ENCODE measurements around the gene KIF21B. TPM values are rescaled to one million over a fixed set of nuclear protein-coding genes. Genes with fewer than 3 reads are reported as not detected.

KIF21B gene
- total and polyA plus RNA-seq, 2 of the 8 experiments (the other 6 are each of a cell fraction or from before 2014, with no cell fraction given): 10.8 to 26.5 TPM

DNA sequence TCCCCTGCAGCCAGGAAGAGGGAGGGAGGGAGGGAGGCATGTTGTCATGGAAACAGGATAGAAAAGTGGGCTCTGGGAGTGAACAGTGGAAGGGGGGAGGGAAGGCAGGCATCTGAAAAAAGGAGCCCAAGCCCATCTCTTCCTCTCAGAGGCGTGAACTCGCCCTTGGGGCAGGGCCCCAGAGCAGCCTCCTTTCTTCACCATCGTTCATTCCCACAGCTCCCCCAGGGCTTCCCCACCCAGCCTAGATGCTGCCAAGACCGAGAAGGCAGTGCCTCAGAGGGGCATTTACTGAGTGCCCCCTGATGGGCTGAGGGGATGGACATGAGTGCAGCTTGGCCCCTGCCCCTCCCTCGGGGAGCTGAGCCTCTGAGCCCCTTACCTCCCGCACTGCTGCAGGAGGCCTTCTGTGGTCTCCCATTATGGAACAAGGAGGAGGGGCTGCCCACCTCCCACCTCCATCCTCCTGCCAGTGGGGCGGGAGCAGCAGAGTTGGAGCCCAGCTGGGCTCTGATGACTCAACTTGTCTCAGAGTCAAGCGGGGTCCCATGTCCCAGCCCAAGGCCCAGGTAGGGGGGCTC lies 39.1 kb upstream of the KIF21B start:
- Histone ChIP-seq H3K9me3 (ENCODE audit: insufficient read depth in 2 of 2, low read depth in 1 of 2, low read length in 1 of 2) (no peaks in the 10 kb centered on the region), H2BK12ac (ENCODE audit: low read depth, low read length) (no peak overlapping the region)
- CTCF ChIA-PET (ENCODE audit: partially characterized antibody): interaction anchor here (0.6 to 3.9 kb wide), 6 partner anchors 15 to 91 kb away, joined by 3 to 17 read pairs (median 4); no protein-coding TSS in a partner anchor

More for the DNA sequence above, 39.1 kb upstream of the KIF21B start:
- Histone ChIP-seq H3K79me2 (ENCODE audit: control insufficient read depth in 1 of 2, insufficient read depth in 2 of 2, low read length in 2 of 2) (no peaks in the 10 kb centered on the region), H3K56ac (replicated peaks; ENCODE audit: insufficient read length, low read depth, low read length) (no peak overlapping the region), H3K9ac (replicated peaks in 1 of 4; ENCODE audit: extremely low read depth in 1 of 4, low read depth in 3 of 4, low read length in 3 of 4) (no peak overlapping the region), H2BK20ac (ENCODE audit: low read length) (no peak overlapping the region), H3K27ac (ENCODE audit: low read depth, low read length) (no peak overlapping the region), H4K5ac (ENCODE audit: insufficient read length, low read depth, low read length) (no peak overlapping the region), H2AK5ac (ENCODE audit: low read depth, low read length) (no peak overlapping the region), H3K23me2 (ENCODE audit: low read depth, low read length) (no peaks in the 10 kb centered on the region), H3K4ac (replicated peaks; ENCODE audit: insufficient read length, low read depth, low read length) (peak overlapping the region; percentile 40), H3K4me3 (ENCODE audit: extremely low read depth in 1 of 4, insufficient read depth in 2 of 4, low read depth in 3 of 4, low read length in 4 of 4) (no peak overlapping the region), H3K36me3 (ENCODE audit: control insufficient read depth in 2 of 4, insufficient read depth in 4 of 4, low read length in 3 of 4) (no peaks in the 10 kb centered on the region), H3K79me1 (ENCODE audit: low read depth, low read length) (no peaks in the 10 kb centered on the region), H3K14ac (ENCODE audit: insufficient read length) (no peak overlapping the region), H3K18ac (ENCODE audit: extremely low read depth, low read length) (no peak overlapping the region), H2BK120ac (replicated peaks; ENCODE audit: low read depth, low read length) (no peak overlapping the region), H2AFZ (ENCODE audit: low read length) (no peak overlapping the region), H4K91ac (replicated peaks; ENCODE audit: insufficient read length, low read length) (no peak overlapping the region), H2BK15ac (ENCODE audit: low read length) (0 out of 2 replicates have a peak overlapping the region, but pooled peaks have one; percentile 72), H3K27me3 (replicated peaks in 1 of 4; ENCODE audit: control insufficient read depth in 3 of 4, extremely low read depth in 1 of 4, insufficient read depth in 3 of 4, low read length in 3 of 4) (no peaks in the 10 kb centered on the region), H3K4me1 (replicated peaks in 1 of 4; ENCODE audit: control insufficient read depth in 3 of 4, insufficient read depth in 4 of 4, low read length in 3 of 4) (peaks cover 0 to 18% (median 10%) of the 10 kb centered on the region in 4 experiments; a peak in 6 of 7 replicates), H3K23ac (ENCODE audit: insufficient read length) (no peak overlapping the region), H3K4me2 (ENCODE audit: insufficient read depth in 1 of 2, low read depth in 2 of 2, low read length in 2 of 2) (peak overlapping the region in 1 of 2 experiments; percentile 13; a peak in 1 of 4 replicates), H2BK5ac (ENCODE audit: low read depth, low read length) (peak overlapping the region; percentile 21; the same call in 1 of the 2 replicates), H4K8ac (ENCODE audit: extremely low read depth, insufficient read depth, low read length) (no peak overlapping the region), H4K20me1 (replicated peaks in 1 of 2; ENCODE audit: control insufficient read depth in 1 of 2, insufficient read depth in 2 of 2, low read length in 2 of 2) (no peaks in the 10 kb centered on the region)
- no peak for FAIRE-seq
- POLR2A ChIA-PET (ENCODE audit: partially characterized antibody): no interaction called here
- no peak for DNase-seq (ENCODE audit: low read depth in 1 of 2, low spot score in 2 of 2)
- 68% methylated on average over 6 of the region's 8 CpGs; no CpG with 5 or more reads in 1 of the 2 experiments for WGBS, 2 experiments (ENCODE audit: extremely low coverage in 1 of 2, insufficient coverage in 1 of 2, insufficient read length in 1 of 2, insufficient replicate concordance in 2 of 2, low coverage in 1 of 2, low lambda C conversion rate in 2 of 2, missing lambda C conversion rate in 1 of 2)
- no peak for TF ChIP-seq KDM5A (IDR thresholded peaks at IDR 0.05; ENCODE audit: low read length)
